ENCODE data around the gene ARHGAP21.
A peak's percentile ranks its signal among the peaks of the same experiment; 100 is the strongest.

The ARHGAP21 gene

GRCh38 chr10:24715246-24715769 lies 8.4 kb downstream of the ARHGAP21 start:
- H3K27me3 ChIP-seq: no peaks in the 10 kb centered on the region
- no peak for TF ChIP-seq Cebpa-rat (IDR thresholded peaks at IDR 0.05)
- H4K20me1 ChIP-seq: peaks cover 80% of the 10 kb centered on the region
- no peak overlapping the region for H3K4me2 ChIP-seq
- H3K4me1 ChIP-seq: peaks cover 35% of the 10 kb centered on the region
- H3K9ac ChIP-seq: no peak overlapping the region
- H3K4me3 ChIP-seq: no peak overlapping the region
- H3K9me3 ChIP-seq: no peaks in the 10 kb centered on the region
- H3K27ac ChIP-seq: no peak overlapping the region
- H3K36me3 ChIP-seq: peaks cover 16% of the 10 kb centered on the region

DNA sequence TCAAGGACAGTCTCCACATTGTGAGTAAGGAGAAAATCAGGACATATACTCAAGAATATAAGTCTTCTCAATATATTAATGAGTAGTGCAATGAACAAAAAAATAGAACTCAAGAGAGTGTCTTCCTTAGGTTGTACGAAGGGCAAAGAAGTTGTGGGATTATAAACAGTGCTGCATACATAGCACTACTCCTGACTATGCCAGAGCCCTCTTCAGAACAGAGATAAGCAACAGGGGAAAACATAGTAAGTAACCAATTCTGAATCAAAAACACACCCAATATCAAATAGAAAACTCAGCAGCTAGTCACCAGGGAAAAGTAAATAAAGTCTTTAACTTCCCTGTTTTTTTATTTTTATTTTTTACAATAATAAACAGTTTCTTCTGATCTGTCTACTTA lies 10.6 kb downstream of the ARHGAP21 start:
- H3K4me2 ChIP-seq: no peak overlapping the region
- TF ChIP-seq Cebpa-rat (IDR thresholded peaks at IDR 0.05): no peak
- H3K9ac ChIP-seq: no peak overlapping the region
- H3K36me3 ChIP-seq: peaks cover 12% of the 10 kb centered on the region
- H3K27ac ChIP-seq: no peak overlapping the region
- peaks cover 67% of the 10 kb centered on the region for H4K20me1 ChIP-seq
- H3K4me1 ChIP-seq: peaks cover 20% of the 10 kb centered on the region
- no peaks in the 10 kb centered on the region for H3K9me3 ChIP-seq
- H3K4me3 ChIP-seq: no peak overlapping the region
- no peaks in the 10 kb centered on the region for H3K27me3 ChIP-seq

- H4K20me1 ChIP-seq: peaks cover 62% of the 10 kb centered on the region
- H3K9ac ChIP-seq: no peak overlapping the region
- peaks cover 10% of the 10 kb centered on the region for H3K4me1 ChIP-seq
- no peak overlapping the region for H3K4me3 ChIP-seq
- no peak overlapping the region for H3K4me2 ChIP-seq
- TF ChIP-seq Cebpa-rat (IDR thresholded peaks at IDR 0.05): no peak
- no peaks in the 10 kb centered on the region for H3K27me3 ChIP-seq
- 0 out of 2 replicates have a peak, but pooled peaks cover 4% of the 10 kb centered on the region for H3K36me3 ChIP-seq
- H3K9me3 ChIP-seq: no peaks in the 10 kb centered on the region
- no peak overlapping the region for H3K27ac ChIP-seq
These were observed 12.2 kb downstream of the ARHGAP21 start for GRCh38 chr10:24711465-24711864.

DNA sequence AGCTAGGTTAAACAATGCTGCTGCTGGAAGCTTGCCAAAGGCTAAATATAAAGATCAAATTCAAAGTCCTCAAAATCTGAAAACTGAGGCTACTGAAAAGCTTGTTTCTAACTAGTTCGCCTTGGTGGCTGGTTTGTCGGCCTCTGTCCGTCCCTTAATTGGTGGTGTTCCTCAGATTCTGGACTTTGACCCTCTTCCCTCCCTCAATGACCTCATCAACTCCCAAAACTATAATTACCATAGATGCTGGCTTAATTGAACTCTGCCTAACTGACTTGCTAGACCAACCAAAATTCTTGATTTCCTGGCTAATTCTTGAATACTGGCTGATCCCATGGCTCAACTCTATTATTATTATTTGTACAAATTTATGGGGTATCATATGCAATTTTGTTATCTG lies 15.6 kb downstream of the ARHGAP21 start:
- TF ChIP-seq Cebpa-rat (IDR thresholded peaks at IDR 0.05): no peak
- no peak overlapping the region for H3K4me2 ChIP-seq
- 0 out of 2 replicates have a peak, but pooled peaks cover 4% of the 10 kb centered on the region for H3K36me3 ChIP-seq
- no peak overlapping the region for H3K4me3 ChIP-seq
- no peaks in the 10 kb centered on the region for H3K9me3 ChIP-seq
- H3K9ac ChIP-seq: no peak overlapping the region
- peaks cover 41% of the 10 kb centered on the region for H4K20me1 ChIP-seq
- peaks cover 7% of the 10 kb centered on the region; the same call in 1 of the 2 replicates for H3K4me1 ChIP-seq
- H3K27ac ChIP-seq: no peak overlapping the region
- no peaks in the 10 kb centered on the region for H3K27me3 ChIP-seq

GRCh38 chr10:24707445-24707844 lies 16.2 kb downstream of the ARHGAP21 start:
- TF ChIP-seq Cebpa-rat (IDR thresholded peaks at IDR 0.05): no peak
- no peak overlapping the region for H3K9ac ChIP-seq

GRCh38 chr10:24706479-24707118 lies 17.1 kb downstream of the ARHGAP21 start:
- H3K27ac ChIP-seq: no peak overlapping the region
- no peak overlapping the region for H3K4me2 ChIP-seq
- no peaks in the 10 kb centered on the region for H3K27me3 ChIP-seq
- H3K4me1 ChIP-seq: peaks cover 10% of the 10 kb centered on the region
- H4K20me1 ChIP-seq: peaks cover 29% of the 10 kb centered on the region; the same call in 1 of the 2 replicates
- H3K36me3 ChIP-seq: no peaks in the 10 kb centered on the region
- no peak overlapping the region for H3K4me3 ChIP-seq
- no peaks in the 10 kb centered on the region for H3K9me3 ChIP-seq
- TF ChIP-seq Cebpa-rat (IDR thresholded peaks at IDR 0.05): no peak
- H3K9ac ChIP-seq: no peak overlapping the region

More at GRCh38 chr10:24707445-24707844, 16.2 kb downstream of the ARHGAP21 start:
- Histone ChIP-seq H3K36me3 (0 out of 2 replicates have a peak, but pooled peaks cover 4% of the 10 kb centered on the region), H3K4me1 (peaks cover 7% of the 10 kb centered on the region; the same call in 1 of the 2 replicates), H3K4me3 (no peak overlapping the region), H4K20me1 (peaks cover 34% of the 10 kb centered on the region; the same call in 1 of the 2 replicates), H3K4me2 (no peak overlapping the region), H3K27ac (no peak overlapping the region), H3K9me3 (no peaks in the 10 kb centered on the region), H3K27me3 (no peaks in the 10 kb centered on the region)

- Histone ChIP-seq H3K9me3 (no peaks in the 10 kb centered on the region), H3K36me3 (no peaks in the 10 kb centered on the region), H3K9ac (no peak overlapping the region), H3K4me1 (peaks cover 14% of the 10 kb centered on the region), H3K4me2 (no peak overlapping the region), H3K4me3 (no peak overlapping the region), H3K27me3 (no peaks in the 10 kb centered on the region), H4K20me1 (peaks cover 28% of the 10 kb centered on the region; the same call in 1 of the 2 replicates), H3K27ac (no peak overlapping the region)
- TF ChIP-seq Cebpa-rat (IDR thresholded peaks at IDR 0.05): no peak
These were observed 20.0 kb downstream of the ARHGAP21 start for GRCh38 chr10:24703700-24704099.

DNA sequence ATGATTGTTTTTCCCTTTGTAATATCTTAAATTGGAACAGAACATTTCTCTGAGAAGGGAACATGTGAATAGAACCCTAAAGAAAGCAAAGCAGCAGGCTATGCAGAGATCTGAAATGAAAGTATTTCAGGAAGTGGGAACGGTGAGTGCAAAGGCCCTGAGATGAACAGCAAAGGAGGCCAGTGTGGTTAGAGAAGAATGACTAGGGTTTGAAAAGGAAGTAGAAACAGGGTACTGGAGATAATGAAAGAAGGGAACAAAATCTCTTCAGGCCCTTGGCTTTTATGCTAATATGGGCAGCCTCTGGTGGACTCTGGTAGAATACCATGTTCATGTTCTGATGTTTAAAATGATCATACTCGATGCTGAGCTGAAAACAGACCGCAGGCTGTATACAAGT lies 22.2 kb downstream of the ARHGAP21 start:
- no peak overlapping the region for H3K4me3 ChIP-seq
- peaks cover 9% of the 10 kb centered on the region for H3K4me1 ChIP-seq
- no peak overlapping the region for H3K27ac ChIP-seq
- TF ChIP-seq Cebpa-rat (IDR thresholded peaks at IDR 0.05): no peak
- H3K9me3 ChIP-seq: no peaks in the 10 kb centered on the region; the same call in 1 of the 2 replicates
- H4K20me1 ChIP-seq: peaks cover 24% of the 10 kb centered on the region; the same call in 1 of the 2 replicates
- H3K4me2 ChIP-seq: 0 out of 2 replicates have a peak overlapping the region, but pooled peaks have one; percentile 1
- H3K27me3 ChIP-seq: no peaks in the 10 kb centered on the region
- no peak overlapping the region for H3K9ac ChIP-seq
- H3K36me3 ChIP-seq: no peaks in the 10 kb centered on the region

- Histone ChIP-seq H3K9ac (no peak overlapping the region), H3K4me1 (peaks cover 7% of the 10 kb centered on the region; the same call in 1 of the 2 replicates), H3K4me3 (no peak overlapping the region), H3K27me3 (no peaks in the 10 kb centered on the region), H3K4me2 (no peak overlapping the region), H4K20me1 (peaks cover 26% of the 10 kb centered on the region; the same call in 1 of the 2 replicates), H3K9me3 (no peaks in the 10 kb centered on the region; the same call in 1 of the 2 replicates), H3K27ac (no peak overlapping the region), H3K36me3 (no peaks in the 10 kb centered on the region)
- no peak for TF ChIP-seq Cebpa-rat (IDR thresholded peaks at IDR 0.05)
These were observed 22.7 kb downstream of the ARHGAP21 start for GRCh38 chr10:24700948-24701347.

- peaks cover 26% of the 10 kb centered on the region; the same call in 1 of the 2 replicates for H4K20me1 ChIP-seq
These were observed 25.4 kb downstream of the ARHGAP21 start for GRCh38 chr10:24698270-24698669.

More at GRCh38 chr10:24698270-24698669, 25.4 kb downstream of the ARHGAP21 start:
- no peak for TF ChIP-seq Cebpa-rat (IDR thresholded peaks at IDR 0.05)
- Histone ChIP-seq H3K9ac (no peak overlapping the region), H3K4me2 (no peak overlapping the region), H3K27me3 (no peaks in the 10 kb centered on the region), H3K9me3 (no peaks in the 10 kb centered on the region; the same call in 1 of the 2 replicates), H3K4me3 (no peak overlapping the region), H3K4me1 (peaks cover 7% of the 10 kb centered on the region; the same call in 1 of the 2 replicates), H3K36me3 (no peaks in the 10 kb centered on the region), H3K27ac (no peak overlapping the region)

Measured in BLaER1 (cell line).